ENCODE data around the gene S100A7A. TPM values are rescaled to one million over a fixed set of nuclear protein-coding genes. Genes with fewer than 3 reads are reported as not detected.

Gene S100A7A
- total RNA-seq, 1 donor from 2014 or later, result not detected

- intact Hi-C loops (cut with DNase I), result no loop called here
- H3K36me3 ChIP-seq, result no peaks in the 10 kb centered on the region
- no peaks in the 10 kb centered on the region for H3K9me3 ChIP-seq
- H3K27me3 ChIP-seq, result no peaks in the 10 kb centered on the region
- DNase-seq (ENCODE audit: low spot score in 2 of 2), result no peak
- H3K4me1 ChIP-seq, result no peaks in the 10 kb centered on the region
- no peak overlapping the region for H3K27ac ChIP-seq
- no peak for TF ChIP-seq CTCF (IDR thresholded peaks at IDR 0.05)
- no peak overlapping the region for H3K4me3 ChIP-seq
These were observed 20.9 kb downstream of the S100A7A start for GRCh38 chr1:153437236-153437635.

GRCh38 chr1:153438599-153438998, 22.3 kb downstream of the S100A7A start:
- no peak overlapping the region for H3K4me3 ChIP-seq
- intact Hi-C loops (cut with DNase I), result no loop called here
- H3K4me1 ChIP-seq, result no peaks in the 10 kb centered on the region
- TF ChIP-seq CTCF (IDR thresholded peaks at IDR 0.05), result no peak
- no peaks in the 10 kb centered on the region for H3K36me3 ChIP-seq
- no peaks in the 10 kb centered on the region for H3K27me3 ChIP-seq
- no peaks in the 10 kb centered on the region for H3K9me3 ChIP-seq
- no peak overlapping the region for H3K27ac ChIP-seq
- DNase-seq (ENCODE audit: low spot score in 2 of 2), result no peak

- H3K9me3 ChIP-seq, result no peaks in the 10 kb centered on the region
- no peak for TF ChIP-seq CTCF (IDR thresholded peaks at IDR 0.05)
- intact Hi-C loops (cut with DNase I), result no loop called here
- no peaks in the 10 kb centered on the region for H3K4me1 ChIP-seq
- no peaks in the 10 kb centered on the region for H3K27me3 ChIP-seq
- DNase-seq (ENCODE audit: low spot score in 2 of 2), result no peak
- H3K27ac ChIP-seq, result no peak overlapping the region
- H3K4me3 ChIP-seq, result no peak overlapping the region
- H3K36me3 ChIP-seq, result no peaks in the 10 kb centered on the region
These were observed 23.0 kb downstream of the S100A7A start for GRCh38 chr1:153439273-153439672.

- Histone ChIP-seq H3K27me3 (no peaks in the 10 kb centered on the region), H3K36me3 (no peaks in the 10 kb centered on the region), H3K4me1 (no peaks in the 10 kb centered on the region), H3K27ac (no peak overlapping the region), H3K9me3 (no peaks in the 10 kb centered on the region), H3K4me3 (no peak overlapping the region)
- intact Hi-C loops (cut with DNase I), result no loop called here
- DNase-seq (ENCODE audit: low spot score in 2 of 2), result no peak
- no peak for TF ChIP-seq CTCF (IDR thresholded peaks at IDR 0.05)
These were observed 25.0 kb downstream of the S100A7A start for GRCh38 chr1:153441238-153441755.

- TF ChIP-seq CTCF (IDR thresholded peaks at IDR 0.05), result no peak
- no peak overlapping the region for H3K27ac ChIP-seq
- H3K4me3 ChIP-seq, result no peak overlapping the region
- H3K36me3 ChIP-seq, result no peaks in the 10 kb centered on the region
- no peak for DNase-seq (ENCODE audit: low spot score in 2 of 2)
- intact Hi-C loops (cut with DNase I), result no loop called here
- H3K27me3 ChIP-seq, result no peaks in the 10 kb centered on the region
- H3K9me3 ChIP-seq, result no peaks in the 10 kb centered on the region
- H3K4me1 ChIP-seq, result no peaks in the 10 kb centered on the region
These were observed 27.2 kb downstream of the S100A7A start for GRCh38 chr1:153443486-153443885.

- no peak for DNase-seq (ENCODE audit: low spot score in 2 of 2)
- Histone ChIP-seq H3K4me3 (no peak overlapping the region), H3K36me3 (no peaks in the 10 kb centered on the region), H3K9me3 (no peaks in the 10 kb centered on the region), H3K4me1 (no peaks in the 10 kb centered on the region), H3K27me3 (no peaks in the 10 kb centered on the region), H3K27ac (no peak overlapping the region)
- TF ChIP-seq CTCF (IDR thresholded peaks at IDR 0.05), result no peak
- intact Hi-C loops (cut with DNase I), result no loop called here
These were observed 27.8 kb downstream of the S100A7A start for GRCh38 chr1:153444078-153444477.

Data from ascending aorta (tissue), 2 donors.